SK-N-SH treated with all-trans-retinoic acid at 6 μM for 48 hours (cell line): ENCODE results near the gene SMARCD1.

Source experiments
- ATAC-seq: fragments of 200-7000 bp; cut with Tn5 transposase; 3 replicates; pipeline ENCODE4 v1.9.1; 2020; ENCODE audit warnings: mild to moderate bottlenecking, moderate library complexity
- ARNTL ChIP-seq: fragments of 450-650 bp; formaldehyde crosslinking; IDR thresholded peaks from 2 replicates; pipeline ENCODE4 v1.5.0; 2020; ENCODE audit warnings: low read depth, mild to moderate bottlenecking, moderate library complexity, borderline replicate concordance
- BACH2 ChIP-seq: fragments of 250-450 bp; sonication (Bioruptor Pico); IDR thresholded peaks from 2 replicates; pipeline ENCODE4 v1.9.0; 2021; ENCODE audit warnings: mild to moderate bottlenecking, borderline replicate concordance
- ESRRG ChIP-seq: fragments of 250-450 bp; sonication (Bioruptor Pico); IDR thresholded peaks from 2 replicates; pipeline ENCODE4 v1.6.1; 2021; ENCODE audit warnings: mild to moderate bottlenecking
- GLIS3 ChIP-seq: fragments of 250-450 bp; sonication (Bioruptor Pico); IDR thresholded peaks from 2 replicates; pipeline ENCODE4 v1.5.0; 2020; ENCODE audit warnings: mild to moderate bottlenecking, moderate library complexity
- OSR1 ChIP-seq: fragments of 250-450 bp; sonication (Bioruptor Pico); IDR thresholded peaks from 2 replicates; pipeline ENCODE4 v1.8.0; 2022; ENCODE audit warnings: moderate library complexity, mild to moderate bottlenecking, inconsistent platforms
- RARB ChIP-seq: fragments of 250-450 bp; sonication (Bioruptor Pico); IDR thresholded peaks from 2 replicates; pipeline ENCODE4 v1.8.0; 2021; ENCODE audit warnings: mild to moderate bottlenecking, moderate library complexity
- SNAI2 ChIP-seq: fragments of 250-450 bp; sonication (Bioruptor Pico); IDR thresholded peaks from 2 replicates; pipeline ENCODE4 v1.5.0; 2020; ENCODE audit warnings: mild to moderate bottlenecking, moderate library complexity
- TCF4 ChIP-seq: fragments of 250-450 bp; sonication (Bioruptor Pico); IDR thresholded peaks from 2 replicates; pipeline ENCODE4 v1.8.0; 2021; ENCODE audit warnings: mild to moderate bottlenecking, moderate library complexity, borderline replicate concordance
- TOX ChIP-seq: fragments of 250-450 bp; sonication (Bioruptor Pico); IDR thresholded peaks from 2 replicates; pipeline ENCODE4 v1.8.0; 2021; ENCODE audit warnings: mild to moderate bottlenecking, moderate library complexity, borderline replicate concordance
- ZC3H10 ChIP-seq: fragments of 250-450 bp; sonication (Bioruptor Pico); IDR thresholded peaks from 2 replicates; pipeline ENCODE4 v1.5.1; 2021; ENCODE audit warnings: mild to moderate bottlenecking, moderate library complexity
- ZFP3 ChIP-seq: fragments of 250-450 bp; sonication (Bioruptor Pico); IDR thresholded peaks from 2 replicates; pipeline ENCODE4 v1.5.0; 2020; ENCODE audit warnings: mild to moderate bottlenecking, moderate library complexity
- ZFP30 ChIP-seq: fragments of 450-650 bp; formaldehyde crosslinking; IDR thresholded peaks from 2 replicates; pipeline ENCODE4 v1.5.0; 2022; ENCODE audit warnings: mild to moderate bottlenecking, moderate library complexity
- ZNF565 ChIP-seq: fragments of 450-650 bp; formaldehyde crosslinking; conservative IDR thresholded peaks from 2 replicates; pipeline ENCODE4 v1.5.0; 2020; ENCODE audit warnings: low read depth, mild to moderate bottlenecking, moderate library complexity
- ZNF70 ChIP-seq: fragments of 450-650 bp; formaldehyde crosslinking; IDR thresholded peaks from 2 replicates; pipeline ENCODE4 v1.5.0; 2020; ENCODE audit warnings: mild to moderate bottlenecking, moderate library complexity
- ZNF8 ChIP-seq: fragments of 450-650 bp; formaldehyde crosslinking; IDR thresholded peaks from 2 replicates; pipeline ENCODE4 v1.5.0; 2020; ENCODE audit warnings: mild to moderate bottlenecking, moderate library complexity
- TF ChIP-seq, protein P1 (sequence below): fragments of 250-450 bp; sonication (Bioruptor Pico); IDR thresholded peaks from 2 replicates; pipeline ENCODE4 v1.8.0; 2021; ENCODE audit warnings: low read depth, mild to moderate bottlenecking, moderate library complexity, borderline replicate concordance
- TF ChIP-seq, protein P2 (sequence below): fragments of 250-450 bp; sonication (Bioruptor Pico); IDR thresholded peaks from 2 replicates; pipeline ENCODE4 v1.5.1; 2021; ENCODE audit warnings: mild to moderate bottlenecking, moderate library complexity
- TF ChIP-seq, protein P3 (sequence below): fragments of 250-450 bp; sonication (Bioruptor Pico); IDR thresholded peaks from 2 replicates; pipeline ENCODE4 v1.5.0; 2020; ENCODE audit warnings: mild to moderate bottlenecking, moderate library complexity
- TF ChIP-seq, protein P4 (sequence below): fragments of 250-450 bp; sonication (Bioruptor Pico); IDR thresholded peaks from 2 replicates; pipeline ENCODE4 v1.8.0; 2020; ENCODE audit warnings: mild to moderate bottlenecking, moderate library complexity, borderline replicate concordance

Gene SMARCD1

DNA sequence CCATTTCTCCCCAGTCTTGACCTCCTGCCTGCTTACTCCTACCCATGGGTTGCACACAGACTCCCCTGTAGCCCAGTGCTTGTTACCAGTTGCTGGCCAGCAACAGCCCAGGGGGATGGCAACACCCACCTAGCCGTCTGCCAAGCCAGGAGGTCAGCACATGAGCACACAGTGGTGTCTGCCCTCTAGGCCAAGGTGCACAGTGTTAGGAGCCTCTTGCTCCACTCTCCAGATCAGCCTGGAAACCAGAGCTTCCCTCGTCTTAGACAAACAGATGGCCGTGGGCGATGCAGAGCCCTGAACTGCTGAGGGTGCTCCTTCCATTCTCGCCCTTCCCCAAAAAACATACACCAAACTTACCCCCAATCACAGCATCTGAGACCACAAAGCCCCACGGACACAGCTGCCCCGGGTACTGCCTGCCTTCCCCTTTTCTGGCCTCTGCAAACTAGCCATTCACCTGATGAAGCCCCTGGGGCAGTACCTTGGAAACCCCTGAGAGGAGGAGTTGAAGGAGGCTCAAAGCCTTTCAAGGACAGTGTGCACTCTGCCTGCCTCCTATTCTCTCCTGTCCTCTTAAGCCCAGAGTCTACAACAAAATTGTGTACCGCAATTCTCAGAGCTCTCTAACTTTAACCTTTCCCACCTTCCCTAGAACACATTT is 17.6 kb downstream of the SMARCD1 start:
- ATAC-seq: no peak
- no peak for TF ChIP-seq ZNF8 (CRISPR knock-in tag)
- no peak for TF ChIP-seq OSR1 (CRISPR knock-in tag)
- TF ChIP-seq, protein P1, sequence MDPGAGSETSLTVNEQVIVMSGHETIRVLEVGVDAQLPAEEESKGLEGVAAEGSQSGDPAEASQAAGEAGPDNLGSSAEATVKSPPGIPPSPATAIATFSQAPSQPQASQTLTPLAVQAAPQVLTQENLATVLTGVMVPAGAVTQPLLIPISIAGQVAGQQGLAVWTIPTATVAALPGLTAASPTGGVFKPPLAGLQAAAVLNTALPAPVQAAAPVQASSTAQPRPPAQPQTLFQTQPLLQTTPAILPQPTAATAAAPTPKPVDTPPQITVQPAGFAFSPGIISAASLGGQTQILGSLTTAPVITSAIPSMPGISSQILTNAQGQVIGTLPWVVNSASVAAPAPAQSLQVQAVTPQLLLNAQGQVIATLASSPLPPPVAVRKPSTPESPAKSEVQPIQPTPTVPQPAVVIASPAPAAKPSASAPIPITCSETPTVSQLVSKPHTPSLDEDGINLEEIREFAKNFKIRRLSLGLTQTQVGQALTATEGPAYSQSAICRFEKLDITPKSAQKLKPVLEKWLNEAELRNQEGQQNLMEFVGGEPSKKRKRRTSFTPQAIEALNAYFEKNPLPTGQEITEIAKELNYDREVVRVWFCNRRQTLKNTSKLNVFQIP (CRISPR knock-in tag): no peak
- no peak for TF ChIP-seq GLIS3 (CRISPR knock-in tag)
- TF ChIP-seq, all 23 proteins: peak for 0

DNA sequence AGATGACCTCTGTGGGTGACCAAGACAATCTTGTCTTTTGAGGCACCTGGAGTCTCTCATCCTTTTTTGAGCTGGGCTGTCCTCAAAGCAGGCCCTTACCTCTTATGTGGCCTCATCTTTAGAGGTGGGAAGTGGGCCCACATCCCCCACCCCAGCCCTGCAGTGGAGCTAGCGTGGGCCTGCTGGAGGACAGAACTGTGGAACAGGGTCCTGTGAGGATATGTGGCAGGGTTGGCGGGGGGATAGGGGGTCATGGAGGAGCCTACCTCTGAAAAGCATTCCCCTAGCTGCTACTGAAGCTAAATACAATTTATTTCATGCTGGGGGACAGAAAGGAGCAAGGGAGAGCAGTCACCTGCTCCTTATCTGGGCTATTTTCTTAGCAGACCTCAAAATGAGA is 18.2 kb downstream of the SMARCD1 start:
- no peak for ATAC-seq
- TF ChIP-seq RARB (CRISPR knock-in tag) (no peak), SNAI2 (CRISPR knock-in tag) (no peak), ESRRG (CRISPR knock-in tag) (no peak)
- TF ChIP-seq, protein P1 (CRISPR knock-in tag): no peak

DNA sequence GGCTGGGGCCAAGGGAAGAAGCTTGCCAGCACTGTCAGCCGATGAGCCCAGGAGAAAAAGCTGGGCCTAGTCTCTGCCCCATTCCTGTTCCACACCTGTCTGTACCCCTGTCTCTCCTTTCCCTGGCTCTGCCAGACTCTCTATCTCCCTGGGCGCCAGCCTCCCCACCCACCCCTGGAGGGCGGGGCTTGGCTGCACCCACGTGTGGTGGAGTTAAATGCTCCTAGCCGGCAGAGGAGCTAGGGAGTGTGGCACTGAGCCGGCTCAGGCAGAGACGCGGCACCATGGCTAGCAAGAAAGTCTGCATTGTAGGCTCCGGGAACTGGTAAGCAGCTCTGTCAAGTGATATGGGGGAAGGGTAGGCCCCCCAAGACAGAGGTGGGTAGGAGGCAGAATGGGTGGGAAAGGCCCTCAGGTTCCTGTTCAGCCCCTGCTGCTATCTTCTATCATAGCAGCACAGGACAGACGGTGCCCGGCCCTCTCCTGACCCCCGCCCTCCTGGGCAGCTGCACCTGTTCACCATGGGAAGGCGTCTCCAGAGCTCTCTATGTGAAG is 18.7 kb downstream of the SMARCD1 start, which contains the start of gene GPD1:
TSS of gene GPD1 (plus strand) at position 242 of the 555 bp plus-strand sequence. CDS start at position 285, 43 bp downstream.
- no peak for TF ChIP-seq TOX (CRISPR knock-in tag)
- TF ChIP-seq RARB (CRISPR knock-in tag): no peak
- no peak for TF ChIP-seq ESRRG (CRISPR knock-in tag)
- no peak for TF ChIP-seq ZNF8 (CRISPR knock-in tag)
- TF ChIP-seq ZFP30 (CRISPR knock-in tag): no peak
- no peak for TF ChIP-seq GLIS3 (CRISPR knock-in tag)
- no peak for TF ChIP-seq ZNF565 (CRISPR knock-in tag)
- TF ChIP-seq, protein P2, sequence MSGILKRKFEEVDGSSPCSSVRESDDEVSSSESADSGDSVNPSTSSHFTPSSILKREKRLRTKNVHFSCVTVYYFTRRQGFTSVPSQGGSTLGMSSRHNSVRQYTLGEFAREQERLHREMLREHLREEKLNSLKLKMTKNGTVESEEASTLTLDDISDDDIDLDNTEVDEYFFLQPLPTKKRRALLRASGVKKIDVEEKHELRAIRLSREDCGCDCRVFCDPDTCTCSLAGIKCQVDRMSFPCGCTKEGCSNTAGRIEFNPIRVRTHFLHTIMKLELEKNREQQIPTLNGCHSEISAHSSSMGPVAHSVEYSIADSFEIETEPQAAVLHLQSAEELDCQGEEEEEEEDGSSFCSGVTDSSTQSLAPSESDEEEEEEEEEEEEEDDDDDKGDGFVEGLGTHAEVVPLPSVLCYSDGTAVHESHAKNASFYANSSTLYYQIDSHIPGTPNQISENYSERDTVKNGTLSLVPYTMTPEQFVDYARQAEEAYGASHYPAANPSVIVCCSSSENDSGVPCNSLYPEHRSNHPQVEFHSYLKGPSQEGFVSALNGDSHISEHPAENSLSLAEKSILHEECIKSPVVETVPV (CRISPR knock-in tag): no peak
- no peak for TF ChIP-seq OSR1 (CRISPR knock-in tag)
- no peak for TF ChIP-seq ZC3H10 (CRISPR knock-in tag)
- TF ChIP-seq, protein P1 (CRISPR knock-in tag): no peak
- TF ChIP-seq, protein P3, sequence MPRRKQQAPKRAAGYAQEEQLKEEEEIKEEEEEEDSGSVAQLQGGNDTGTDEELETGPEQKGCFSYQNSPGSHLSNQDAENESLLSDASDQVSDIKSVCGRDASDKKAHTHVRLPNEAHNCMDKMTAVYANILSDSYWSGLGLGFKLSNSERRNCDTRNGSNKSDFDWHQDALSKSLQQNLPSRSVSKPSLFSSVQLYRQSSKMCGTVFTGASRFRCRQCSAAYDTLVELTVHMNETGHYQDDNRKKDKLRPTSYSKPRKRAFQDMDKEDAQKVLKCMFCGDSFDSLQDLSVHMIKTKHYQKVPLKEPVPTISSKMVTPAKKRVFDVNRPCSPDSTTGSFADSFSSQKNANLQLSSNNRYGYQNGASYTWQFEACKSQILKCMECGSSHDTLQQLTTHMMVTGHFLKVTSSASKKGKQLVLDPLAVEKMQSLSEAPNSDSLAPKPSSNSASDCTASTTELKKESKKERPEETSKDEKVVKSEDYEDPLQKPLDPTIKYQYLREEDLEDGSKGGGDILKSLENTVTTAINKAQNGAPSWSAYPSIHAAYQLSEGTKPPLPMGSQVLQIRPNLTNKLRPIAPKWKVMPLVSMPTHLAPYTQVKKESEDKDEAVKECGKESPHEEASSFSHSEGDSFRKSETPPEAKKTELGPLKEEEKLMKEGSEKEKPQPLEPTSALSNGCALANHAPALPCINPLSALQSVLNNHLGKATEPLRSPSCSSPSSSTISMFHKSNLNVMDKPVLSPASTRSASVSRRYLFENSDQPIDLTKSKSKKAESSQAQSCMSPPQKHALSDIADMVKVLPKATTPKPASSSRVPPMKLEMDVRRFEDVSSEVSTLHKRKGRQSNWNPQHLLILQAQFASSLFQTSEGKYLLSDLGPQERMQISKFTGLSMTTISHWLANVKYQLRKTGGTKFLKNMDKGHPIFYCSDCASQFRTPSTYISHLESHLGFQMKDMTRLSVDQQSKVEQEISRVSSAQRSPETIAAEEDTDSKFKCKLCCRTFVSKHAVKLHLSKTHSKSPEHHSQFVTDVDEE (CRISPR knock-in tag): no peak
- TF ChIP-seq ZFP3 (CRISPR knock-in tag): no peak
- TF ChIP-seq, protein P4, sequence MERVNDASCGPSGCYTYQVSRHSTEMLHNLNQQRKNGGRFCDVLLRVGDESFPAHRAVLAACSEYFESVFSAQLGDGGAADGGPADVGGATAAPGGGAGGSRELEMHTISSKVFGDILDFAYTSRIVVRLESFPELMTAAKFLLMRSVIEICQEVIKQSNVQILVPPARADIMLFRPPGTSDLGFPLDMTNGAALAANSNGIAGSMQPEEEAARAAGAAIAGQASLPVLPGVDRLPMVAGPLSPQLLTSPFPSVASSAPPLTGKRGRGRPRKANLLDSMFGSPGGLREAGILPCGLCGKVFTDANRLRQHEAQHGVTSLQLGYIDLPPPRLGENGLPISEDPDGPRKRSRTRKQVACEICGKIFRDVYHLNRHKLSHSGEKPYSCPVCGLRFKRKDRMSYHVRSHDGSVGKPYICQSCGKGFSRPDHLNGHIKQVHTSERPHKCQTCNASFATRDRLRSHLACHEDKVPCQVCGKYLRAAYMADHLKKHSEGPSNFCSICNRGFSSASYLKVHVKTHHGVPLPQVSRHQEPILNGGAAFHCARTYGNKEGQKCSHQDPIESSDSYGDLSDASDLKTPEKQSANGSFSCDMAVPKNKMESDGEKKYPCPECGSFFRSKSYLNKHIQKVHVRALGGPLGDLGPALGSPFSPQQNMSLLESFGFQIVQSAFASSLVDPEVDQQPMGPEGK (CRISPR knock-in tag): no peak
- no peak for TF ChIP-seq ZNF70 (CRISPR knock-in tag)
- TF ChIP-seq ARNTL: no peak
- TF ChIP-seq SNAI2 (CRISPR knock-in tag): no peak
- TF ChIP-seq TCF4 (CRISPR knock-in tag): no peak
- no peak for TF ChIP-seq BACH2 (CRISPR knock-in tag)
- TF ChIP-seq, all 23 proteins: peak for 0
- ATAC-seq: peak; percentile 72
